OCI-LY1 (cell line): ENCODE results near the gene SPTSSB.

ENCODE experiments used
- H2AFZ ChIP-seq: fragments of 200-600 bp; sonication (generic), shearing (Covaris generic); 2 replicates; pipeline ENCODE4 v1.6.0; 2014; ENCODE audit warnings: antibody characterized with exemption, mild to moderate bottlenecking, low read length
- H3F3A ChIP-seq: fragments of 200-600 bp; sonication (generic), shearing (Covaris generic); 2 replicates; pipeline ENCODE4 v1.6.0; 2014; ENCODE audit warnings: mild to moderate bottlenecking, antibody characterized with exemption, low read length, moderate library complexity; ENCODE audit not compliant: insufficient read depth
- H3K27ac ChIP-seq: fragments of 200-600 bp; sonication (generic); 2 replicates; pipeline ENCODE4 v1.5.1; 2014; ENCODE audit warnings: low read length, mixed run types, mild to moderate bottlenecking, low read depth; ENCODE audit not compliant: poor library complexity, severe bottlenecking
- H3K27me3 ChIP-seq: fragments of 200-600 bp; sonication (generic); 2 replicates; pipeline ENCODE4 v1.6.0; 2014; ENCODE audit warnings: antibody characterized with exemption, mild to moderate bottlenecking, low read length, moderate library complexity; ENCODE audit not compliant: insufficient read depth
- H3K36me3 ChIP-seq: fragments of 200-600 bp; sonication (generic); 2 replicates; pipeline ENCODE4 v1.6.1; 2014; ENCODE audit warnings: mild to moderate bottlenecking, antibody characterized with exemption, low read length, moderate library complexity, mixed read lengths; ENCODE audit not compliant: insufficient read depth
- H3K4me1 ChIP-seq: fragments of 200-600 bp; sonication (generic); 2 replicates; pipeline ENCODE4 v1.5.1; 2014; ENCODE audit warnings: mild to moderate bottlenecking, low read length, moderate library complexity; ENCODE audit not compliant: insufficient read depth, severe bottlenecking
- H3K4me2 ChIP-seq: fragments of 200-600 bp; sonication (generic), shearing (Covaris generic); 2 replicates; pipeline ENCODE4 v1.6.1; 2014; ENCODE audit warnings: low read length
- H3K4me3 ChIP-seq: fragments of 200-600 bp; sonication (generic); 2 replicates; pipeline ENCODE4 v1.5.1; 2014; ENCODE audit warnings: low read length, low read depth, mild to moderate bottlenecking, mixed read lengths; ENCODE audit not compliant: poor library complexity, severe bottlenecking
- H3K79me2 ChIP-seq: fragments of 200-600 bp; shearing (Covaris generic); 2 replicates; pipeline ENCODE4 v1.6.1; 2016; ENCODE audit warnings: mixed run types, low read length, mixed read lengths; ENCODE audit not compliant: insufficient read depth
- H3K9ac ChIP-seq: fragments of 200-600 bp; sonication (generic), shearing (Covaris generic); 2 replicates; pipeline ENCODE4 v1.6.1; 2014; ENCODE audit warnings: mild to moderate bottlenecking, low read length, mixed read lengths
- H3K9me2 ChIP-seq: fragments of 200-600 bp; sonication (generic), shearing (Covaris generic); 2 replicates; pipeline ENCODE4 v1.6.1; 2014; ENCODE audit warnings: low read depth, mild to moderate bottlenecking, low read length, mixed read lengths
- H3K9me3 ChIP-seq: fragments of 200-600 bp; shearing (Covaris generic); 2 replicates; pipeline ENCODE4 v1.6.1; 2014; ENCODE audit warnings: low read length, mixed read lengths
- H4K20me1 ChIP-seq: fragments of 200-600 bp; sonication (generic), shearing (Covaris generic); 2 replicates; pipeline ENCODE4 v1.6.0; 2016; ENCODE audit warnings: mild to moderate bottlenecking, low read length; ENCODE audit not compliant: insufficient read depth
- EZH2 ChIP-seq: fragments of 200-600 bp; sonication (generic), shearing (Covaris generic); IDR thresholded peaks from 2 replicates; pipeline ENCODE4 v1.8.0; 2017; ENCODE audit warnings: borderline replicate concordance, mixed run types, mild to moderate bottlenecking, antibody characterized with exemption, low read length, moderate library complexity, mixed read lengths
- TF ChIP-seq, protein P1 (sequence below): fragments of 200-600 bp; sonication (generic), shearing (Covaris generic); IDR thresholded peaks from 2 replicates; pipeline ENCODE4 v1.5.1; 2017; ENCODE audit warnings: mild to moderate bottlenecking, antibody characterized with exemption, low read length, moderate library complexity, mixed read lengths

Gene SPTSSB, protein sequence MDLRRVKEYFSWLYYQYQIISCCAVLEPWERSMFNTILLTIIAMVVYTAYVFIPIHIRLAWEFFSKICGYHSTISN

DNA sequence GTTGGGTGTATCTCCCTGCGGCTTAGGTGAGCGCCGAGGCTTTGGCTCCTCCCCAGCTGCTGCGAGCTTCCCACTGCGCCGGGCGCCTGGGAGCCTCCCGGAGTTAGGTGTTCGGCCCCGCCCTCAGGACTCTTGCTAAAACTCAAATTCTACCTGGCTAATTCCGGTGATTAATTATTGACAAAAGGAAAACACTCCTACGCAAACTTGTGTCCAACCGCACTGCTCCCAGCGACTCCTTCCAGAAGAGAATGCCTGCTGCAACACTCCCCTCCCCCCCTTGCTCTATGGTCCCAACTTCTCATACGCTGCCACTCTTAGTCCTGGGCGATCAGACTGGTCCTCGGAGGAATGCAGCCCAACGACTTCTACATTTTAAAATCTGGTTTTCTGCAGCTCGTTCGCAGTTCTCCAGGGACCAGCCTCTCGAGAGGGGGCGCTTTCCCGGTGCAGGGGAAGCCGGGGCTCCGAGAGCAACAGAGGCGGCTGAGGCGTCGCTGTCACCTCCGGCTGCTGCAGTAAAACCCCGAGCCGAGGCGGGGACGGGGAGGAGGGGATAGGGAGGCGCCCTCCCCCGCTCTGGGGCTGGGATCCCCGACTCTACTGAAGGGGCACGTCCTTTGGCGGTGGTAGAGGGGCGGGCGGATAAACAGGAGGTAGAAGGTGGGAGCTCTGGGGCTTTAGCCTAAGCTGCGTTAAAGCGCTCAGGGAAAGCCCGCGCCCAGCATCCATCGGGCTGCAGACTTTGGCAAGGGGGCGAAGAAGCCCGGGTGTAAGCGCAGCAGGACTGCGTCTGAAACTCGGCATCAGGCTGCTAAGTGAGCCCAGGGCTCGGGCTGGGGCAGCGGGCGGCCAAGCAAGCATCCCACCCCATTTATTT lies at the start of gene SPTSSB:
SPTSSB (minus strand) TSS at position 77 of the 880 bp plus-strand sequence. CDS start 25,194 bp downstream, outside the sequence.
- no peak within 1 kb of the TSS for H3K27ac ChIP-seq
- no peak within 1 kb of the TSS for H3K4me2 ChIP-seq
- H3K27me3 ChIP-seq, result no peaks in the 10 kb centered on the region; the same call in none of the 2 replicates
- H3K9ac ChIP-seq, result no peak within 1 kb of the TSS
- no peak within 1 kb of the TSS for H3K4me3 ChIP-seq
- H2AFZ ChIP-seq, result no peak within 1 kb of the TSS
- no peaks in the 10 kb centered on the region for H3F3A ChIP-seq
- H3K4me1 ChIP-seq, result no peaks in the 10 kb centered on the region
- H3K79me2 ChIP-seq, result no peaks in the 10 kb centered on the region
- no peaks in the 10 kb centered on the region for H4K20me1 ChIP-seq
- TF ChIP-seq, protein P1, sequence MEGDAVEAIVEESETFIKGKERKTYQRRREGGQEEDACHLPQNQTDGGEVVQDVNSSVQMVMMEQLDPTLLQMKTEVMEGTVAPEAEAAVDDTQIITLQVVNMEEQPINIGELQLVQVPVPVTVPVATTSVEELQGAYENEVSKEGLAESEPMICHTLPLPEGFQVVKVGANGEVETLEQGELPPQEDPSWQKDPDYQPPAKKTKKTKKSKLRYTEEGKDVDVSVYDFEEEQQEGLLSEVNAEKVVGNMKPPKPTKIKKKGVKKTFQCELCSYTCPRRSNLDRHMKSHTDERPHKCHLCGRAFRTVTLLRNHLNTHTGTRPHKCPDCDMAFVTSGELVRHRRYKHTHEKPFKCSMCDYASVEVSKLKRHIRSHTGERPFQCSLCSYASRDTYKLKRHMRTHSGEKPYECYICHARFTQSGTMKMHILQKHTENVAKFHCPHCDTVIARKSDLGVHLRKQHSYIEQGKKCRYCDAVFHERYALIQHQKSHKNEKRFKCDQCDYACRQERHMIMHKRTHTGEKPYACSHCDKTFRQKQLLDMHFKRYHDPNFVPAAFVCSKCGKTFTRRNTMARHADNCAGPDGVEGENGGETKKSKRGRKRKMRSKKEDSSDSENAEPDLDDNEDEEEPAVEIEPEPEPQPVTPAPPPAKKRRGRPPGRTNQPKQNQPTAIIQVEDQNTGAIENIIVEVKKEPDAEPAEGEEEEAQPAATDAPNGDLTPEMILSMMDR, result no peak
- TF ChIP-seq EZH2, result no peak
- H3K36me3 ChIP-seq, result no peaks in the 10 kb centered on the region
- H3K9me3 ChIP-seq, result no peaks in the 10 kb centered on the region
- H3K9me2 ChIP-seq, result no peaks in the 10 kb centered on the region

DNA sequence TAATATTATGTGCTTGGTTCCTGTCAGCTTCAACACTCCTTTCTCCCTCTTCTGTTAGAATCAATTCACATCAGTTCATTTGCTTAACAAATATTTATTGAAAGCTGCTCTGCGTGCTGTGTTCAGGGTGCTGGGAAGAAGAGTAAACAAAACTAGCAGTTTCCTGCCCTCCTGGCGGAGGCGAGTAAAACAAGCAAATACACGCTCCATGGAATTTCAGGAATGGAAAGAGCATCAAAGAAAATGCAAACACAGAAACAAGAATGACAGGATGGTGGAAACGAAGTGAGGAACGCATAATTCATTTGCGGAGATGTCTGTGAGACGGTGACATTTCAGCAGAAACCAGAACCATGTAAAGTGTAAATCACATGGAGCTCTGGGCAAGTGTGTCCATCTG lies 49.4 kb upstream of the SPTSSB start:
- Histone ChIP-seq H3K27me3 (no peaks in the 10 kb centered on the region), H3K9me2 (no peaks in the 10 kb centered on the region), H3K36me3 (no peaks in the 10 kb centered on the region), H3K4me1 (no peaks in the 10 kb centered on the region), H4K20me1 (no peaks in the 10 kb centered on the region), H3K4me2 (no peak overlapping the region), H3K4me3 (no peak overlapping the region), H3F3A (no peaks in the 10 kb centered on the region), H2AFZ (no peak overlapping the region), H3K27ac (no peak overlapping the region), H3K9me3 (no peaks in the 10 kb centered on the region), H3K79me2 (no peaks in the 10 kb centered on the region), H3K9ac (no peak overlapping the region)
- TF ChIP-seq, protein P1, result no peak
- TF ChIP-seq EZH2, result no peak

DNA sequence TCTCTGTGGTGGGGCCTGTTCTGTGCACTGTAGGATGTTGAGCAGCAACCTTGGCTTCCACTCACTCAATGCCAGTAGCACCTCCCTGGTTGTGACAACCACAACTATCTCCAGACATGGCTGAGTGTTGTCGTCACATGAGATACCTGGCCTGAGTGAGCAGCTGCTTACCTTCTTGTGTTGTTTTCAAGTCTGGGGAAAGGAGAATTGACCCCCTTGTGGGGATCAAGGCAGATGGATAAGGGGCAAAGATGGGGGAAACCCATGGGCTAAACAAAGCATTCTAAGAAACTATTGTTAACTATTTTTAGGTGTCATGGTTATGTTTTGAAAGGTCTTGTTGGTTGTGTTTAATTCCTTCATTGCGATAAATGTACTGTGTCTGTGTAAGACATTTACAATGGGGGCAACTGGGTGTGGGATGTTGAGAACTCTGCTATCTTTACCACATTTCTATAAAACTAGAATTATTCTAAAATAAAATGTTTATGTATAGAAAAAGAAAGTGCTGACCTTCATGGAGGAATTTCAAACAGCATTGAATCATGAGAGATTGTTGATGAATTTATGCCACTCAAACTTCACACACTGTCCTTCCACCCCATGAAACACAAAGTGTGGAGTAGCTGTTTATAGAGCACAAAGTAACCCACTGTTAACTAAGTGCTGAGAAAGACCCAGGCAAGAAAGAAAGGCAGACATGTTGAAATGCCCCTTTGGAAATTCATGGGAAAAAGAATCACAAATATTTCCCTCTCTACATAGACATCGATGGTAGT lies 48.4 kb upstream of the SPTSSB start:
- Histone ChIP-seq H2AFZ (no peak overlapping the region), H4K20me1 (no peaks in the 10 kb centered on the region), H3K9me3 (no peaks in the 10 kb centered on the region), H3K79me2 (no peaks in the 10 kb centered on the region), H3K4me2 (no peak overlapping the region), H3K9ac (no peak overlapping the region), H3K4me1 (no peaks in the 10 kb centered on the region), H3K9me2 (no peaks in the 10 kb centered on the region), H3K36me3 (no peaks in the 10 kb centered on the region), H3F3A (no peaks in the 10 kb centered on the region), H3K27me3 (no peaks in the 10 kb centered on the region), H3K27ac (no peak overlapping the region), H3K4me3 (no peak overlapping the region)
- TF ChIP-seq, protein P1, result no peak
- no peak for TF ChIP-seq EZH2
